Motor neuron (in vitro differentiated cells): Measurements from ENCODE around the gene FLG2. TPM values are rescaled to one million over a fixed set of nuclear protein-coding genes. Genes with fewer than 3 reads are reported as not detected.
"Not testable (repeated sequence)": the region's sequence is repeated elsewhere in the genome, so short reads cannot be mapped to it uniquely, and the experiment has no call there.

Experiments used
- ATAC-seq, 8 experiments: fragments of 200-7000 bp; cut with Tn5 transposase; replicated peaks in 6 of 8; 2 replicates each; pipeline ENCODE4 v1.8.0; 2021; ENCODE audit warnings: mild to moderate bottlenecking in 8 of 8, moderate library complexity in 8 of 8
- H3K27ac ChIP-seq, 2 donors: fragments of 250-450 bp; sonication (Bioruptor Pico); 2 replicates each; pipeline ENCODE4 v1.9.0; 2021; ENCODE audit warnings: antibody characterized with exemption in 2 of 2, mild to moderate bottlenecking in 2 of 2, moderate library complexity in 1 of 2
- H3K4me1 ChIP-seq, 2 donors: fragments of 250-450 bp; sonication (Bioruptor Pico); replicated peaks in 1 of 2; 2 replicates each; pipeline ENCODE4 v1.6.1; 2021; ENCODE audit warnings: antibody characterized with exemption in 2 of 2, mild to moderate bottlenecking in 2 of 2, moderate library complexity in 1 of 2
- H3K4me3 ChIP-seq, 5 donors: fragments of 250-450 bp; sonication (Bioruptor Pico); 2 replicates each; pipeline ENCODE4 v1.9.0; 2021; ENCODE audit warnings: antibody characterized with exemption in 5 of 5, mild to moderate bottlenecking in 5 of 5, moderate library complexity in 4 of 5
- WGBS, 10 experiments: fragments of 450-650 bp; shearing (Covaris generic); methylation state at CpG; one replicate each; pipeline ENCODE4 v1.0.0; 2022; 5-methylcytosine and 5-hydroxymethylcytosine counted together
- in situ Hi-C, 9 experiments: fragments of 400-800 bp; cut with MboI; loops; one replicate each; pipeline ENCODE4 v1.15.0; 2021; ENCODE audit warnings: low sequenced_read_pairs in 9 of 9, low pct_unique_long_range_greater_than_20kb in 2 of 9; ENCODE audit not compliant: unreplicated experiment in 9 of 9
- total RNA-seq, 8 experiments: library from RNA; unstranded; fragments of 300-600 nt; gene quantifications; 2 replicates each; pipeline versions ENCODE4 v1.2.3 to v1.2.4, GENCODE V29; 2022

FLG2 gene
- total RNA-seq, 8 experiments from 2014 or later: 0.07 to 1.1 (median 0.20) TPM; not detected in 2

GRCh38 chr1:152349611-152350010 is 10.2 kb downstream of the FLG2 start:
- Histone ChIP-seq H3K4me3 (no peak overlapping the region), H3K27ac (no peak overlapping the region), H3K4me1 (no peaks in the 10 kb centered on the region)
- WGBS, 10 experiments: 50 to 100% (median 79%) methylated on average over 1 to 2 of the region's 2 CpGs; no CpG with 5 or more reads in 3 of the 10 experiments
- no peak for ATAC-seq
- in situ Hi-C loops: no loop called here

DNA sequence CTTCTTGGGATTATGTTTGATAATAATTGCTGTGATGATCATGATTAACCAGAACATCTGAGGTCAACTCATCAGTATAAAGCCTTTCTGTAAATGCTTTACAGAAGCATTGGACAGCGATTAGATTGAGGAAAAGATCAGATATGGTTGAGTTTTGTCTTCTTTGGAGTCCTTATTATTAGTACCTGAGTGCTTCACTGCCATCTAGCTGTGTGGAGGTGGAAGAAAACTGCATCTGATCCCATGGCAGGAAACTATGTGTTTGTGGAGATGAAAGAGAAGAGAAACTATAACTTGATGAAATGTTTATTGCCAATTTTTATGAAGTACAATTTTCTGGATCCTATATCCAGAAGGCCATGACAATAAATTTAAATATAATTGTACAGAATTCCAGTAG is 11.4 kb downstream of the FLG2 start:
- WGBS, 10 experiments: 0 to 62% (median 25%) methylated on average over 1 of the region's 1 CpG; no CpG with 5 or more reads in 1 of the 10 experiments
- in situ Hi-C loops: no loop called here
- ATAC-seq: peak in 1 of 8 experiments; percentile 51
- H3K4me1 ChIP-seq: no peaks in the 10 kb centered on the region
- no peak overlapping the region for H3K4me3 ChIP-seq
- H3K27ac ChIP-seq: no peak overlapping the region

- Histone ChIP-seq H3K4me3 (no peak overlapping the region), H3K4me1 (no peaks in the 10 kb centered on the region), H3K27ac (no peak overlapping the region)
- in situ Hi-C loops: no loop called here
- ATAC-seq: peak in 4 of 8 experiments; percentile 47 to 65 (median 60)
- WGBS, 10 experiments: 4 to 27% (median 15%) methylated on average over 3 to 8 of the region's 8 CpGs; no CpG with 5 or more reads in 1 of the 10 experiments
Measured at GRCh38 chr1:152347116-152347728, 12.6 kb downstream of the FLG2 start.

DNA sequence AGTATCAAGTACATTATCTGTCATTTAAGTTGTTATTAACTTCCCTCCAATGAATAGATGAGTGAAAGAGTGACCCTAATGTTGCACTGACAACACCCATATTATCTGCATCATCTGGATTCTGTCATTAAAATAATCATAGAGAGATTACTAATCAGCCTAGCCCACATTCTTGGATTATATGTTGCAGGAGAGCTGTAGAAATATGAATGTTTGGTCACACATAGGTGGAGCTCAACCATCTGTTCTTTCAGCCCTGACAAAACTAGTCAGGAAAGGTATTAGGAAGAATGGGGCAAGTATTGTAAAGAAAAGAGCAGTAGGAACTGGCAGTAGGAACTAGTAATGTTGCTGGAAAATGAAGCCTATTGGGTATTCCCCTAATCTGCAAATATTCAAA is 15.4 kb downstream of the FLG2 start:
- peak in 2 of 8 experiments; percentile 53 to 66 for ATAC-seq
- in situ Hi-C loops: no loop called here
- no peak overlapping the region for H3K4me3 ChIP-seq
- H3K4me1 ChIP-seq: no peaks in the 10 kb centered on the region
- no peak overlapping the region for H3K27ac ChIP-seq

GRCh38 chr1:152343006-152343405 is 16.8 kb downstream of the FLG2 start:
- 19 to 83% (median 44%) methylated on average over 2 to 3 of the region's 3 CpGs for WGBS, 10 experiments
- H3K4me1 ChIP-seq: no peaks in the 10 kb centered on the region
- in situ Hi-C loops: no loop called here
- no peak overlapping the region for H3K27ac ChIP-seq
- no peak overlapping the region for H3K4me3 ChIP-seq
- no peak for ATAC-seq

DNA sequence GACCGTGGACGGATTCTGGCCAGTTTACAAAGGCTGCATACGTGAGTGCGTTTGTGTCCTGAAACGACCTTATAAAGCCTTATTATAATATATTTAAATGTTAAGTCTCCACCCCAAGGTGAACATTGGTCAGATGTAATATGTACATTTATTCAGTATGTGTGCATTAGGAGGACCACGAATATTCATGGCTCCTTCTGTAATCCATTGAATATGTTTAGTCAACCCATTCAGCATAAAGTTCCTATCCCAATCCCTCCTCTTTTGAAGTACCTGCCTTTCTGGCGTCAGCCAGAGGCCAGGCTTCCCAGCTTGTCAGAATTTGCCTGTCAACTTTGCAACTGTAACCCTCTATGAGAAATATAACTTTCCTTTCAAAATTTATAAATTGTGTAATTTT is 24.4 kb downstream of the FLG2 start:
- Histone ChIP-seq H3K4me1 (no peaks in the 10 kb centered on the region), H3K27ac (no peak overlapping the region), H3K4me3 (no peak overlapping the region)
- 0 to 60% (median 33%) methylated on average over 2 to 7 of the region's 7 CpGs; no CpG with 5 or more reads in 1 of the 10 experiments for WGBS, 10 experiments
- in situ Hi-C loops: no loop called here
- peak in 3 of 8 experiments; percentile 97 to 100 (median 98) for ATAC-seq

DNA sequence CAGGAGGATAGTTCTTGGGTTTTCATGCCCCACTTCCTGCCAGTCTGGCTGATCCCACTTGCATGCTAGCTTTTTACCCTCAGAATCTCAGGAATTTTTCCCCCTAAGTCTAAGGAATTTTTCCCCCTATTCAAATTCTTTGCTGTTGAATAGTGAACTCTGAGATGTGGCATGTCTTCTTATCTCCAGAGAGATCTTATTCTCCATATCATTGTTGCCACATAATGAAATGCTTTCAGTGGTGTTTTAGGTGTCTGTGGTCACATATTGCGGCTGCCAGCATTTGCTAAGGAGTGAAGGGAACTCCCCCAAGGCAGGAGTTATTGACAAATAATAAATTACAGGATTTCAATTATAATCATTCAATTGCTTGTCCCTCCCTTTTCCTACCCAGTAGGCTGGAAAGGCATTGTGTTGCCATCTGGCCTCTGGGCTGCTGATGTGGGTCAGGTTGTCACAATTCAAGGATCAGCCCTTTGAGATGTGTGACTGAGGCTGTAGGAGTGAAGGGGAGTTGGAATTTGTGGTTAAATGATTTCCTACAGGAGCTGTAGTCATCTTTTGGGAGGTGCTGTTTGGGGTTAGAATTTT is 30.9 kb downstream of the FLG2 start:
- H3K4me1 ChIP-seq: peaks cover 0 to 7% of the 10 kb centered on the region in 2 donors
- no peak overlapping the region for H3K4me3 ChIP-seq
- WGBS, 10 experiments: 0 to 80% (median 48%) methylated on average over 1 of the region's 1 CpG; no CpG with 5 or more reads in 4 of the 10 experiments
- no peak overlapping the region for H3K27ac ChIP-seq
- in situ Hi-C loops: no loop called here
- ATAC-seq: peak in 2 of 8 experiments; percentile 41 to 55

GRCh38 chr1:152325111-152325510 is 34.7 kb downstream of the FLG2 start, which contains the start of gene FLG:
Gene FLG (minus strand): TSS chr1:152325239. CDS start chr1:152315456, 9,783 bp downstream.
- in situ Hi-C loops: no loop called here
- ATAC-seq: peak in 2 of 8 experiments; percentile 88 to 90
- Histone ChIP-seq H3K4me1 (peaks cover 0 to 7% of the 10 kb centered on the region in 2 donors), H3K27ac (no peak within 1 kb of the TSS), H3K4me3 (no peak within 1 kb of the TSS)
- 0 to 75% (median 35%) methylated on average over 1 of the region's 1 CpG; no CpG with 5 or more reads in 4 of the 10 experiments for WGBS, 10 experiments

DNA sequence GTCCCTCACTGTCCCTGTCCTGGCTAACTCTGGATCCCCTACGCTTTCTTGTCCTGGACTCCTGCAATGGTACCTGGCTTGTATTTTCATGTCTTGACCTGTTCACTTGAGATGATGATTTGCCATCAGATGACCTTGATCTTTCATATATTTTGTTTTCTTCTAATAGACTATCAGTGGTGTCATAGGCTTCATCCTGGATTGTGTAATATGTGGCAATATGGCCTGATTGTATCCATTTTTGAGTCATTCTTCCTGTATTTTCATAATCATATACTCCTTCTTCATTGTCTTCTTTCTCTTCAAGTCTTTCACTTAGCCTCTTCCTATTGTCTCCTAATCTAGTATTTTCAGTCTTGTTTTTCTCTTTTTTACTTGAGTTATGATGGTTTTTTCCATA is 45.8 kb downstream of the FLG2 start:
- ATAC-seq: no peak
- 18 to 100% (median 82%) methylated on average over 1 of the region's 1 CpG; no CpG with 5 or more reads in 2 of the 10 experiments for WGBS, 10 experiments
- no peak overlapping the region for H3K27ac ChIP-seq
- in situ Hi-C loops: no loop called here
- no peaks in the 10 kb centered on the region for H3K4me1 ChIP-seq
- H3K4me3 ChIP-seq: no peak overlapping the region

- ATAC-seq: no peak
- 71 to 100% (median 78%) methylated on average over 2 to 14 of the region's 21 CpGs; no CpG with 5 or more reads in 5 of the 10 experiments for WGBS, 10 experiments
- Histone ChIP-seq H3K4me3 (no peak overlapping the region), H3K27ac (no peak overlapping the region), H3K4me1 (no peaks in the 10 kb centered on the region)
- in situ Hi-C loops: no loop called here
Measured at GRCh38 chr1:152313319-152313801, 46.4 kb downstream of the FLG2 start.

DNA sequence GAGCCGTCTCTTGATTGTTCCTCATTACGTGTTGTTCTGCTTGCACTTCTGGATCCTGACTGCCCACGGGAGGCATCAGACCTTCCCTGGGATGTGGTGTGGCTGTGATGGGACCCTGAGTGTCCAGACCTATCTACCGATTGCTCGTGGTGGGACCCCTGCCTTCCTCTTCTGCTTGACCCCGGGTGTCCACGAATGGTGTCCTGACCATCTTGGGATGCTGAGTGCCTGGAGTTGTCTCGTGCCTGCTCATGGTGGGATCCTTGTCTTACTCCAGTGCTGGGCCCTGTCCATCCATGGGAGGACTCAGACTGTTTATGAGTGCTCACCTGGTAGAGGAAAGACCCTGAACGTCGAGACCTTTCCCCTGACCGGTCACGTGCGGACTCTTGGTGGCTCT is 47.6 kb downstream of the FLG2 start:
- H3K27ac ChIP-seq, in situ Hi-C loops, ATAC-seq, H3K4me3 ChIP-seq, H3K4me1 ChIP-seq: not testable (repeated sequence)
- WGBS, 10 experiments: 50 to 92% (median 72%) methylated on average over 2 to 11 of the region's 13 CpGs; no CpG with 5 or more reads in 7 of the 10 experiments

DNA sequence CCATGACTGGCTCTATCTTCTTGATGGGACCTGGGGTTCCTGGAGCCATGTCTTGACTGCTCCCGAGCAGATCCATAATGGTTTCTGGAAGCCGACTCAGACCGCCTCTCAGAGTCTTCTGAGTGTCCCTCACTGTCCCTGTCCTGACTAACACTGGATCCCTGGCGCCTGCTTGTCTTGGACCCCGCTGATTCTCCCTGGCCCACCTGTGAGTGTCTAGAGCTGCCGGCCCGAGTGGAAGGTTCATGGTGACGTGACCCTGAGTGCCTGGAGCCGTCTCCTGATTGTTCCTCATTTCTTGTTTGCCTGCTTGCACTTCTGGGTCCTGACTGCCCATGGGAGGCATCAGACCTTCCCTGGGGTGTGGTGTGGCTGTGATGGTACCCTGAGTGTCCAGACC is 49.9 kb downstream of the FLG2 start:
- no peaks in the 10 kb centered on the region for H3K4me1 ChIP-seq
- no peak overlapping the region for H3K4me3 ChIP-seq
- WGBS, 10 experiments: 50 to 96% (median 60%) methylated on average over 1 to 9 of the region's 9 CpGs; no CpG with 5 or more reads in 5 of the 10 experiments
- in situ Hi-C loops: no loop called here
- ATAC-seq: no peak
- no peak overlapping the region for H3K27ac ChIP-seq

- H3K27ac ChIP-seq, ATAC-seq, H3K4me1 ChIP-seq, in situ Hi-C loops, H3K4me3 ChIP-seq: not testable (repeated sequence)
- 20 to 100% (median 55%) methylated on average over 2 to 12 of the region's 17 CpGs; no CpG with 5 or more reads in 4 of the 10 experiments for WGBS, 10 experiments
Measured at GRCh38 chr1:152309320-152309901, 50.4 kb downstream of the FLG2 start.
